GM23248 (cell line): ENCODE results near the gene TMEM158. TPM values are rescaled to one million over a fixed set of nuclear protein-coding genes. Genes with fewer than 3 reads are reported as not detected.
A peak's percentile ranks its signal among the peaks of the same experiment; 100 is the strongest.

Experiments used
- DNase-seq: peaks from one replicate; pipeline ENCODE4 v3.0.0-alpha.2; 2015
- H2AFZ ChIP-seq: fragments of 200-600 bp; sonication (generic); 2 replicates; pipeline ENCODE4 v1.6.1; 2016; ENCODE audit warnings: antibody characterized with exemption
- H3F3A ChIP-seq: fragments of 200-600 bp; sonication (generic); 2 replicates; pipeline ENCODE4 v1.6.1; 2016; ENCODE audit warnings: mild to moderate bottlenecking, antibody characterized with exemption, mixed run types; ENCODE audit not compliant: insufficient read depth
- H3K27ac ChIP-seq: fragments of 200-600 bp; sonication (generic); 2 replicates; pipeline ENCODE4 v1.5.1; 2016; ENCODE audit warnings: mild to moderate bottlenecking
- H3K27me3 ChIP-seq: fragments of 200-600 bp; sonication (generic); replicated peaks from 2 replicates; pipeline ENCODE4 v1.6.1; 2016; ENCODE audit warnings: mild to moderate bottlenecking; ENCODE audit not compliant: insufficient read depth
- H3K36me3 ChIP-seq: fragments of 200-600 bp; sonication (generic); 2 replicates; pipeline ENCODE4 v1.6.1; 2016; ENCODE audit warnings: low read depth, mild to moderate bottlenecking
- H3K4me1 ChIP-seq: fragments of 200-600 bp; sonication (generic); 2 replicates; pipeline ENCODE4 v1.6.1; 2016; ENCODE audit warnings: mild to moderate bottlenecking; ENCODE audit not compliant: insufficient read depth
- H3K4me2 ChIP-seq: fragments of 200-600 bp; sonication (generic); one replicate; pipeline ENCODE4 v1.6.1; 2016; ENCODE audit warnings: mild to moderate bottlenecking; ENCODE audit not compliant: unreplicated experiment
- H3K4me3 ChIP-seq: fragments of 200-600 bp; sonication (generic); 2 replicates; pipeline ENCODE4 v1.5.1; 2016; ENCODE audit warnings: mild to moderate bottlenecking
- H3K79me2 ChIP-seq: fragments of 200-600 bp; sonication (generic); 2 replicates; pipeline ENCODE4 v1.6.1; 2016; ENCODE audit warnings: mild to moderate bottlenecking; ENCODE audit not compliant: insufficient read depth
- H3K9ac ChIP-seq: fragments of 200-600 bp; sonication (generic); 2 replicates; pipeline ENCODE4 v1.6.1; 2016; ENCODE audit warnings: mild to moderate bottlenecking
- H3K9me2 ChIP-seq: fragments of 200-600 bp; sonication (generic); 2 replicates; pipeline ENCODE4 v1.6.1; 2016; ENCODE audit warnings: mixed run types, mild to moderate bottlenecking, moderate library complexity; ENCODE audit not compliant: insufficient read depth
- H3K9me3 ChIP-seq: fragments of 200-600 bp; sonication (generic); one replicate; pipeline ENCODE4 v1.6.1; 2017; ENCODE audit warnings: low read depth
- H4K20me1 ChIP-seq: fragments of 200-600 bp; sonication (generic); 2 replicates; pipeline ENCODE4 v1.6.0; 2016; ENCODE audit not compliant: insufficient read depth
- EZH2 ChIP-seq: fragments of 200-600 bp; sonication (generic); IDR thresholded peaks from 2 replicates; pipeline ENCODE4 v1.6.1; 2018; ENCODE audit warnings: antibody characterized with exemption, mild to moderate bottlenecking; ENCODE audit not compliant: insufficient read depth, poor library complexity, severe bottlenecking
- EZH2phosphoT487 ChIP-seq: fragments of 200-600 bp; sonication (generic); IDR thresholded peaks from 2 replicates; pipeline ENCODE4 v1.6.1; 2018; ENCODE audit warnings: antibody characterized with exemption, moderate library complexity, mild to moderate bottlenecking, low read depth; ENCODE audit not compliant: insufficient read depth
- WGBS, 2 experiments: methylation state at CpG; one replicate each; pipeline ENCODE4 v1.1.6; 2015 to 2017; ENCODE audit warnings: low lambda C conversion rate in 2 of 2, low coverage in 1 of 2; ENCODE audit errors: missing lambda C conversion rate in 2 of 2; 5-methylcytosine and 5-hydroxymethylcytosine counted together
- in situ Hi-C: fragments of 300-500 bp; cut with MboI; formaldehyde crosslinking; loops from 2 replicates; pipeline ENCODE4 v1.15.0; 2020
- polyA plus RNA-seq: library from polyadenylated mRNA; unstranded; fragments of >200 nt; fragmentation: Nextera tagmentation; extraction: Ambion mirVana; gene quantifications from 2 replicates; pipeline ENCODE4 v1.2.1, GENCODE V29; 2016
- total RNA-seq: library from RNA; depleted of rRNA; stranded (reverse); fragments of >200 nt; shearing (Covaris generic); gene quantifications from 2 replicates; pipeline ENCODE4 v1.2.3, GENCODE V29; 2014

TMEM158 gene
- total and polyA plus RNA-seq, 2 experiments from 2014 or later: 3.3 to 33.0 TPM

DNA sequence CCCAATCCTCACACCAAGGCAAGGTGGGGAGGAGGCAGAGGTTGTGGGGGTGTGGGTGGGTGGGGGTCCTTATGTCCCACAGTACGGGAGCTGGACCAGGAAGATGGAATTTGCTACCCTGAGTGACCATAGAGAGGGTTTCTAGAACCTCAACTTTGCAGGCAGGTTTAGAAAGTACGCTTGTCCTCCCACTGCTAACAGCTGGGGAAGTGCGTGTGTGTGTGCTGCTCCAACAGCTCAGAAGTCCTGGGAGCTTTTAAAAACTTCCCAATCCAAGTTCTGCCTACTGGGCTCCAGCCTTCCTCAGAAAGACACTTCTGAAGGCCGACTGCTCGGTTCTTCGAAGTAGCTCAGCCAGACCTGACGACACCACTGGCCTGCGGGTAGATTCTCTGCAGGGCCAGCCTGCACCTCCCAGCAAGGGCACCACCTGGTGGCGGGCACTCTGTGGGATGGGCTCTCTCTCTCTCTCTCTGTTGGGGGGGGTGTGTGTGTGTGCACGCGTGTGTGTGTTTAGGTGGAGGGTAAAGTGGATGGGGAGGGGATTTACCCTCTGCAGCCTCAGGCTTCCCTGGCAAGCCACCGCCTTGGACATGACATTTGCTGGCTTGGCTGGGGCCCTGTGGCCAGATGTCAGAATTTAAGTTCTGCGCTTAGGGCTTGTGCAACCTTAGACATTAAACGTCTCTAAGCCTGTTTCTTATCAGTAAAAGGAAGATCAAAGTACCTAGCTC lies 15.6 kb downstream of the TMEM158 start:
- Histone ChIP-seq H3K9ac (no peak overlapping the region), H3F3A (no peaks in the 10 kb centered on the region), H3K4me2 (no peak overlapping the region), H3K9me3 (no peaks in the 10 kb centered on the region), H4K20me1 (no peaks in the 10 kb centered on the region), H3K9me2 (no peaks in the 10 kb centered on the region), H2AFZ (no peak overlapping the region), H3K79me2 (no peaks in the 10 kb centered on the region), H3K27ac (no peak overlapping the region), H3K36me3 (no peaks in the 10 kb centered on the region), H3K27me3 (no peaks in the 10 kb centered on the region), H3K4me1 (0 out of 2 replicates have a peak, but pooled peaks cover 8% of the 10 kb centered on the region), H3K4me3 (no peak overlapping the region)
- peak; percentile 93 for DNase-seq
- in situ Hi-C loops: loop anchor here (25.0 kb wide), 1 partner anchor 452 kb away; no protein-coding TSS in a partner anchor
- TF ChIP-seq EZH2phosphoT487 (no peak), EZH2 (no peak)
- 11 to 19% methylated on average over 13 to 14 of the region's 14 CpGs for WGBS, 2 experiments

DNA sequence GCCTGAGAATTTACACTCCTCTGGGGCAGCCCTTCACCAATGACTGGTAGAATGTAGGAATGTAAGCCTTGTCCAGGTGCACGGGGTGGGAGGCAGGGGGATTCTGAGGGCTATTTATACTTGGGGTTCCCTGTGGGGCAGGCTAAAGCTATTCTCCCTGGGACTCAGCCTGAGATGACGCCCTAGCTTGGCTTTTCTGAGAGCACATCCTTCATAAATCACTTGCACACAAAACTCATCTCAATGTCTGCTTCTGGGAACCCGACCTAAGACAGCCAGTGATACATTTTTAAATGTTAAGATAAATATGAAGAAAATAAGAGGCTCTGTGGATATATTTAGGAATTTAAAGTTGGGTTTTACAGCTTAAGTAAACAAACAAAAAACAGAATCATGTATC lies 16.6 kb downstream of the TMEM158 start:
- no peak for DNase-seq
- Histone ChIP-seq H3K27me3 (no peaks in the 10 kb centered on the region), H3K4me1 (peaks cover 13% of the 10 kb centered on the region; the same call in 1 of the 2 replicates), H3K9ac (no peak overlapping the region), H3F3A (peaks cover 4% of the 10 kb centered on the region; the same call in 1 of the 2 replicates), H3K36me3 (no peaks in the 10 kb centered on the region), H3K79me2 (no peaks in the 10 kb centered on the region), H3K4me2 (no peak overlapping the region), H3K27ac (no peak overlapping the region), H3K9me3 (no peaks in the 10 kb centered on the region), H2AFZ (no peak overlapping the region), H3K9me2 (no peaks in the 10 kb centered on the region), H4K20me1 (no peaks in the 10 kb centered on the region), H3K4me3 (no peak overlapping the region)
- TF ChIP-seq EZH2phosphoT487: no peak
- TF ChIP-seq EZH2: no peak
- WGBS, 2 experiments: 70 to 85% methylated on average over 3 of the region's 3 CpGs
- in situ Hi-C loops: loop anchor here (5.0 to 25.0 kb wide), 2 partner anchors 167 to 453 kb away; no protein-coding TSS in a partner anchor

DNA sequence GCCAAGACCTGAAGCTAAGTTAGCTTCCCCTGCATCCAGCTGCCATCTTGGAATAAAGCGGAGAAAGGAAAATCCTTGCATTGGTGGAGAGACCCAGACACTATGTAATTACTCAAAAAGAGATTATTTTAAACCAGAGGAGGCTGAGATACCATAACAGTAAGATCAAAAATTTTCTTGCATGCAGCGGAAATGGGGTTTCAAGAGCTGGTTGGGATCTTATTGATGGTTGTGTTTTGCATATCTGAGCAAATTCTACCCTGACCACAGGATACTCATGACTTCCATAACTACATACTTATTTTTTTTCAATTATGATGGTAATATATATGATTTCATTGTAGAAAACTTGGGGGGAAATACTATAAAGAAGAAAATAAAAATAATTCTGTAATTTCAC lies 17.5 kb downstream of the TMEM158 start:
- WGBS, 2 experiments: 97 to 100% methylated on average over 2 of the region's 2 CpGs
- Histone ChIP-seq H3K9me3 (no peaks in the 10 kb centered on the region), H2AFZ (no peak overlapping the region), H3K9me2 (no peaks in the 10 kb centered on the region), H3F3A (peaks cover 4% of the 10 kb centered on the region; the same call in 1 of the 2 replicates), H3K4me2 (no peak overlapping the region), H3K79me2 (no peaks in the 10 kb centered on the region), H3K4me3 (no peak overlapping the region), H3K27me3 (no peaks in the 10 kb centered on the region), H3K36me3 (no peaks in the 10 kb centered on the region), H3K4me1 (peaks cover 21% of the 10 kb centered on the region; the same call in 1 of the 2 replicates), H3K9ac (no peak overlapping the region), H3K27ac (no peak overlapping the region), H4K20me1 (no peaks in the 10 kb centered on the region)
- in situ Hi-C loops: loop anchor here (5.0 to 25.0 kb wide), 2 partner anchors 166 to 454 kb away; no protein-coding TSS in a partner anchor
- TF ChIP-seq EZH2 (no peak), EZH2phosphoT487 (no peak)
- no peak for DNase-seq

DNA sequence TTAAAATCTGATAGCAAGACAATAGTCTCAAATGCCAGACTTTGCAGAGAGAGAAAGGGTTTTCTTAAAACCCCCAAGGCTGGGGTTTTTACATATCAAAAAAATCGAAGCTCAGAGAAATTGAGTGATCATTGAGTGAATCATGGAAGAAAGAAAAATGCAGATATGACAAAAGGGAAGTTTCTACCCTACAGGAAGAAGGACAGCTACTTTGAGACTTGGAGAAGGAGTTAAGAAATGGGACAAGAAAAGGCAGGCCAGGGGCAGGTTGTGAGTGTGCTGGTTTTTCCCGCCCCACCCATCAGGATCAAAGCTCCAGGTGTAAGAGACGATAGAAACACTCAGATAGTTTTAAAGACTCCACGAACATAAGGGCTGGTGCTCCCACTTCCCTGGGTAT lies 18.6 kb downstream of the TMEM158 start:
- H3K36me3 ChIP-seq: no peaks in the 10 kb centered on the region
- H3K4me3 ChIP-seq: no peak overlapping the region
- TF ChIP-seq EZH2phosphoT487 (no peak), EZH2 (no peak)
- no peak overlapping the region for H3K27ac ChIP-seq
- H3F3A ChIP-seq: peaks cover 4% of the 10 kb centered on the region; the same call in 1 of the 2 replicates
- H3K79me2 ChIP-seq: no peaks in the 10 kb centered on the region
- H3K9me2 ChIP-seq: no peaks in the 10 kb centered on the region
- H3K27me3 ChIP-seq: no peaks in the 10 kb centered on the region
- no peaks in the 10 kb centered on the region for H3K9me3 ChIP-seq
- H2AFZ ChIP-seq: no peak overlapping the region
- 80 to 81% methylated on average over 4 of the region's 4 CpGs for WGBS, 2 experiments
- DNase-seq: no peak
- no peak overlapping the region for H3K4me2 ChIP-seq
- in situ Hi-C loops: loop anchor here (5.0 to 25.0 kb wide), 2 partner anchors 165 to 455 kb away; no protein-coding TSS in a partner anchor
- peaks cover 21% of the 10 kb centered on the region; the same call in 1 of the 2 replicates for H3K4me1 ChIP-seq
- H3K9ac ChIP-seq: no peak overlapping the region
- H4K20me1 ChIP-seq: no peaks in the 10 kb centered on the region
